H1 (cell line): Measurements from ENCODE around the gene PPP1R1B. TPM values are rescaled to one million over a fixed set of nuclear protein-coding genes. Genes with fewer than 3 reads are reported as not detected.
A peak's percentile ranks its signal among the peaks of the same experiment; 100 is the strongest.

ENCODE experiments used
- CTCF ChIA-PET: fragments of 300-600 bp; sonication (Branson Sonifier 250); formaldehyde crosslinking; loops from one replicate; lab custom pipeline; 2021; ENCODE audit not compliant: partially characterized antibody; lab: Charles Lee
- POLR2A ChIA-PET: fragments of 300-600 bp; sonication (Branson Sonifier 250); formaldehyde crosslinking; loops from one replicate; lab custom pipeline; 2021; ENCODE audit warnings: inconsistent platforms; ENCODE audit not compliant: partially characterized antibody; lab: Charles Lee
- DNase-seq, 2 experiments: peaks; one replicate each; pipeline versions ENCODE4 v3.0.0 to v3.0.0-alpha.2; 2010 to 2022; ENCODE audit warnings: low spot score in 2 of 2, low read depth in 1 of 2, mixed read lengths in 1 of 2
- FAIRE-seq: peaks from 2 replicates; lab custom pipeline; 2011; peaks lifted over from hg19 to GRCh38; lab: Jason Lieb, UNC
- H2AFZ ChIP-seq: 2 replicates; pipeline ENCODE4 v1.8.1; 2012; ENCODE audit warnings: low read length, inconsistent platforms
- H2AK5ac ChIP-seq: 2 replicates; pipeline ENCODE4 v1.6.1; 2013; ENCODE audit warnings: low read depth, low read length
- H2BK120ac ChIP-seq: replicated peaks from 2 replicates; pipeline ENCODE3; 2013; ENCODE audit warnings: low read depth, low read length, inconsistent platforms
- H2BK12ac ChIP-seq: 2 replicates; pipeline ENCODE4 v1.6.1; 2013; ENCODE audit warnings: low read depth, low read length
- H2BK15ac ChIP-seq: 2 replicates; pipeline ENCODE4 v1.6.1; 2013; ENCODE audit warnings: low read length
- H2BK20ac ChIP-seq: 2 replicates; pipeline ENCODE4 v1.6.1; 2013; ENCODE audit warnings: low read length
- H2BK5ac ChIP-seq: 2 replicates; pipeline ENCODE4 v1.6.1; 2013; ENCODE audit warnings: low read depth, low read length
- H3K14ac ChIP-seq: 2 replicates; pipeline ENCODE4 v1.6.1; 2013; ENCODE audit warnings: inconsistent platforms; ENCODE audit not compliant: insufficient read length
- H3K18ac ChIP-seq: 2 replicates; pipeline ENCODE4 v1.6.1; 2013; ENCODE audit warnings: low read length; ENCODE audit errors: extremely low read depth
- H3K23ac ChIP-seq: 2 replicates; pipeline ENCODE4 v1.6.1; 2013; ENCODE audit warnings: inconsistent platforms; ENCODE audit not compliant: insufficient read length
- H3K23me2 ChIP-seq: 2 replicates; pipeline ENCODE4 v1.6.1; 2013; ENCODE audit warnings: low read depth, low read length
- H3K27ac ChIP-seq: 2 replicates; pipeline ENCODE4 v1.6.1; 2011; ENCODE audit warnings: low read depth, low read length, inconsistent platforms
- H3K27me3 ChIP-seq, 4 experiments: replicated peaks in 1 of 4; 1 replicate in 1 of 4; 2 replicates in 3 of 4; pipeline versions ENCODE4 v1.6.1 to v1.8.1; 2011 to 2013; ENCODE audit warnings: low read length in 3 of 4, mild to moderate bottlenecking in 3 of 4, inconsistent platforms in 2 of 4, mixed read lengths in 2 of 4, moderate library complexity in 1 of 4; ENCODE audit not compliant: control insufficient read depth in 3 of 4, insufficient read depth in 3 of 4; ENCODE audit errors: extremely low read depth in 1 of 4
- H3K36me3 ChIP-seq, 4 experiments: 2 replicates each; pipeline versions ENCODE4 v1.6.1 to v1.8.1; 2011 to 2013; ENCODE audit warnings: mild to moderate bottlenecking in 4 of 4, low read length in 3 of 4, moderate library complexity in 2 of 4, control low read depth in 1 of 4, inconsistent platforms in 1 of 4; ENCODE audit not compliant: insufficient read depth in 4 of 4, control insufficient read depth in 2 of 4
- H3K4ac ChIP-seq: replicated peaks from 2 replicates; pipeline ENCODE3; 2013; ENCODE audit warnings: low read length, low read depth, mixed read lengths, inconsistent platforms; ENCODE audit not compliant: insufficient read length
- H3K4me1 ChIP-seq, 4 experiments: replicated peaks in 1 of 4; 1 replicate in 1 of 4; 2 replicates in 3 of 4; pipeline versions ENCODE4 v1.6.1 to v1.8.1; 2011 to 2013; ENCODE audit warnings: low read length in 3 of 4, inconsistent platforms in 2 of 4, mixed read lengths in 1 of 4; ENCODE audit not compliant: insufficient read depth in 4 of 4, control insufficient read depth in 3 of 4
- H3K4me2 ChIP-seq, 2 experiments: 2 replicates each; pipeline versions ENCODE4 v1.6.1 to v1.8.1; 2011 to 2013; ENCODE audit warnings: low read depth in 2 of 2, low read length in 2 of 2, control low read depth in 1 of 2, inconsistent platforms in 1 of 2, mild to moderate bottlenecking in 1 of 2; ENCODE audit not compliant: insufficient read depth in 1 of 2
- H3K4me3 ChIP-seq, 4 experiments: fragments of 200-600, 300-600 bp in 1 of 4; sonication (generic), shearing (Covaris generic), sonication (Bioruptor Twin) in 1 of 4; 2 replicates each; pipeline versions ENCODE4 v1.5.1 to v1.8.1; 2011 to 2016; ENCODE audit warnings: low read length in 4 of 4, low read depth in 3 of 4, control low read depth in 2 of 4, inconsistent platforms in 2 of 4, mild to moderate bottlenecking in 2 of 4, mixed read lengths in 1 of 4, moderate library complexity in 1 of 4; ENCODE audit not compliant: insufficient read depth in 2 of 4; ENCODE audit errors: extremely low read depth in 1 of 4
- H3K56ac ChIP-seq: replicated peaks from 2 replicates; pipeline ENCODE3; 2013; ENCODE audit warnings: low read depth, mild to moderate bottlenecking, mixed read lengths, low read length, inconsistent platforms; ENCODE audit not compliant: insufficient read length
- H3K79me1 ChIP-seq: 2 replicates; pipeline ENCODE4 v1.6.1; 2013; ENCODE audit warnings: low read depth, low read length, control low read depth
- H3K79me2 ChIP-seq, 2 experiments: 2 replicates each; pipeline versions ENCODE4 v1.6.1 to v1.8.1; 2012 to 2013; ENCODE audit warnings: low read length in 2 of 2, mild to moderate bottlenecking in 2 of 2, inconsistent platforms in 1 of 2; ENCODE audit not compliant: insufficient read depth in 2 of 2, control insufficient read depth in 1 of 2
- H3K9ac ChIP-seq, 4 experiments: replicated peaks in 1 of 4; 1 replicate in 1 of 4; 2 replicates in 3 of 4; pipeline versions ENCODE4 v1.6.1 to v1.8.1; 2011 to 2013; ENCODE audit warnings: low read depth in 3 of 4, low read length in 3 of 4, control low read depth in 2 of 4, mild to moderate bottlenecking in 2 of 4, moderate library complexity in 2 of 4, inconsistent platforms in 1 of 4; ENCODE audit errors: extremely low read depth in 1 of 4
- H3K9me3 ChIP-seq, 2 experiments: 2 replicates each; pipeline versions ENCODE4 v1.6.1 to v1.8.1; 2012 to 2013; ENCODE audit warnings: mild to moderate bottlenecking in 2 of 2, moderate library complexity in 2 of 2, control low read depth in 1 of 2, inconsistent platforms in 1 of 2, low read depth in 1 of 2, low read length in 1 of 2, mixed read lengths in 1 of 2; ENCODE audit not compliant: insufficient read depth in 2 of 2
- H4K20me1 ChIP-seq, 2 experiments: replicated peaks in 1 of 2; 2 replicates each; pipeline versions ENCODE3 to v1.8.1; 2011 to 2013; ENCODE audit warnings: inconsistent platforms in 2 of 2, low read length in 2 of 2, mild to moderate bottlenecking in 1 of 2; ENCODE audit not compliant: insufficient read depth in 2 of 2, control insufficient read depth in 1 of 2
- H4K5ac ChIP-seq: 2 replicates; pipeline ENCODE4 v1.6.1; 2013; ENCODE audit warnings: low read length, low read depth, mixed read lengths, inconsistent platforms; ENCODE audit not compliant: insufficient read length
- H4K8ac ChIP-seq: 2 replicates; pipeline ENCODE4 v1.8.0; 2013; ENCODE audit warnings: mild to moderate bottlenecking, moderate library complexity, low read length, inconsistent platforms; ENCODE audit not compliant: insufficient read depth; ENCODE audit errors: extremely low read depth
- H4K91ac ChIP-seq: replicated peaks from 2 replicates; pipeline ENCODE3; 2013; ENCODE audit warnings: low read length, mixed read lengths, inconsistent platforms; ENCODE audit not compliant: insufficient read length
- WGBS, 2 experiments: shearing (Covaris generic) in 1 of 2; methylation state at CpG; one replicate each; pipeline versions ENCODE4 v1.1.6 to v1.1.7; 2013 to 2015; ENCODE audit warnings: low lambda C conversion rate in 2 of 2, mixed read lengths in 2 of 2, inconsistent platforms in 1 of 2, low coverage in 1 of 2, missing lambda C conversion rate in 1 of 2; ENCODE audit not compliant: insufficient replicate concordance in 2 of 2, insufficient coverage in 1 of 2, insufficient read length in 1 of 2; ENCODE audit errors: extremely low coverage in 1 of 2, missing lambda C conversion rate in 1 of 2; 5-methylcytosine and 5-hydroxymethylcytosine counted together
- polyA plus RNA-seq, 7 experiments: library from polyadenylated mRNA; depleted of rRNA in 3 of 7; stranded (reverse) in 5 of 7; unstranded in 2 of 7; fragments of >200 nt in 5 of 7; fragments of 200-250 nt in 2 of 7; gene quantifications; 1 replicate in 5 of 7; 2 replicates in 1 of 7; 4 replicates in 1 of 7; pipeline versions ENCODE4 v1.2.1 to v1.2.3, GENCODE V29; 2011 to 2013; ENCODE audit warnings: missing spikeins in 2 of 7, mixed read lengths in 2 of 7
- total RNA-seq: library from RNA; stranded (reverse); fragmentation: NEBNext Ultra II Directional; extraction: Animal tissue kit (Norgen Biotek cat#: 25700); gene quantifications from 2 replicates; pipeline ENCODE4 v1.2.1, GENCODE V29; 2021

The PPP1R1B gene
- total and polyA plus RNA-seq, 2 of the 8 experiments (the other 6 are each of a cell fraction or from before 2014, with no cell fraction given), result 10.7 to 22.3 TPM

DNA sequence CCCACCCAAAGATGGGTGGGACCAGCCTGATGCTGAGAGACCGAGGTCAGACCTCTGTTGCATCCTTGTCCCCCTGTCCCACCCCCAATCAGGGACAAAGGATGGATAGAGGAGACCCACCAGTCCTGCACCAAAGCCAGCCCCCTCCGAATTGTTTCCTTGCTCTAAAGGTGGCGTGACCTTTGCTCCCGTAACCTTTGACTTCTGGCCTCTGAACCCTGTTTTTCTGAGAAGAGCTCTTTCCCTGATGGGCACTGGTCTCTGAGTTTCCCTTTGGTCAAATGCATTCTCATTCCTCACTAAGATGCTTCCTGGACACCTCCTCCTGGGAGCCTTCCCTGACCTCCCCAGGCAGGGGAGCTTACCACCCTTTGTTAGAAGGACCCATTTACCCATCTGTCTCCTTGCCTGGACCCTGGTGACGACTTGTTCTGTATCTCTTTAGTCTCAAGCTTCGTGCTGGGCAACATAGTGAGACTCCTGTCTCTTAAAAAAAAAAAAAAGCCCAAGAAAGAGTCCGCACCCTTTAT lies 13.8 kb upstream of the PPP1R1B start:
- 83% methylated on average over 6 of the region's 7 CpGs; no CpG with 5 or more reads in 1 of the 2 experiments for WGBS, 2 experiments
- CTCF ChIA-PET, result interaction anchor here (0.5 to 49.2 kb wide), 7 partner anchors 26 to 406 kb away, joined by 3 to 1885 read pairs (median 3); partner anchors contain the start of genes ERBB2, PGAP3, PNMT and PPP1R1B

More for the DNA sequence above, 13.8 kb upstream of the PPP1R1B start:
- Histone ChIP-seq H3K4me3 (no peak overlapping the region), H3K79me1 (no peaks in the 10 kb centered on the region), H3K4me2 (no peak overlapping the region), H4K91ac (no peak overlapping the region), H2AFZ (no peak overlapping the region), H3K23me2 (peaks cover 5% of the 10 kb centered on the region; the same call in 1 of the 2 replicates), H2BK12ac (0 out of 2 replicates have a peak overlapping the region, but pooled peaks have one; percentile 75), H2BK15ac (no peak overlapping the region; the same call in 1 of the 2 replicates), H2BK5ac (no peak overlapping the region), H4K5ac (no peak overlapping the region), H3K4me1 (peaks cover 0 to 14% (median 6%) of the 10 kb centered on the region in 4 experiments; a peak in 6 of 7 replicates), H2AK5ac (no peak overlapping the region), H2BK120ac (no peak overlapping the region), H3K4ac (no peak overlapping the region), H3K9ac (no peak overlapping the region), H3K18ac (no peak overlapping the region), H3K36me3 (no peaks in the 10 kb centered on the region), H3K9me3 (no peaks in the 10 kb centered on the region), H3K27me3 (peaks cover 35 to 80% (median 57%) of the 10 kb centered on the region in 4 experiments), H4K20me1 (peaks cover 0 to 1% of the 10 kb centered on the region in 2 experiments), H2BK20ac (no peak overlapping the region), H3K79me2 (no peaks in the 10 kb centered on the region), H3K27ac (no peak overlapping the region), H3K56ac (no peak overlapping the region), H3K23ac (no peak overlapping the region), H3K14ac (no peak overlapping the region), H4K8ac (no peak overlapping the region)
- DNase-seq (no peak), FAIRE-seq (no peak)
- POLR2A ChIA-PET, result interaction anchor here (0.6 to 1.0 kb wide), 2 partner anchors 53 to 60 kb away, joined by 3 read pairs; no protein-coding TSS in a partner anchor
